ENCODE measurements around the gene IL5RA.

The IL5RA gene

GRCh38 chr3:3101660-3102458, 8.3 kb downstream of the IL5RA start:
- DNase-seq (ENCODE audit: low spot score), result no peak
- CTCF ChIA-PET, result no interaction called here
- no peak for TF ChIP-seq CTCF (conservative IDR thresholded peaks at IDR 0.05; ENCODE audit: low read depth)
- H3K27ac ChIP-seq, result no peak overlapping the region
- POLR2A ChIA-PET (ENCODE audit: low non-redundant PET), result no interaction called here

- H3K27ac ChIP-seq, result no peak overlapping the region
- no peak for TF ChIP-seq CTCF (conservative IDR thresholded peaks at IDR 0.05; ENCODE audit: low read depth)
- DNase-seq (ENCODE audit: low spot score), result no peak
- POLR2A ChIA-PET (ENCODE audit: low non-redundant PET), result no interaction called here
- CTCF ChIA-PET, result no interaction called here
Measured at GRCh38 chr3:3097958-3098357, 12.2 kb downstream of the IL5RA start.

- no peak for TF ChIP-seq CTCF (conservative IDR thresholded peaks at IDR 0.05; ENCODE audit: low read depth)
- ChIA-PET CTCF (no interaction called here), POLR2A (ENCODE audit: low non-redundant PET) (no interaction called here)
- no peak for DNase-seq (ENCODE audit: low spot score)
- H3K27ac ChIP-seq, result no peak overlapping the region
Measured at GRCh38 chr3:3089017-3089416, 21.2 kb downstream of the IL5RA start.

GRCh38 chr3:3087716-3088465, 22.3 kb downstream of the IL5RA start:
- no peak overlapping the region for H3K27ac ChIP-seq
- TF ChIP-seq CTCF (conservative IDR thresholded peaks at IDR 0.05; ENCODE audit: low read depth), result no peak
- DNase-seq (ENCODE audit: low spot score), result no peak
- ChIA-PET POLR2A (ENCODE audit: low non-redundant PET) (no interaction called here), CTCF (no interaction called here)

GRCh38 chr3:3087279-3087678, 22.9 kb downstream of the IL5RA start:
- TF ChIP-seq CTCF (conservative IDR thresholded peaks at IDR 0.05; ENCODE audit: low read depth), result no peak
- no peak for DNase-seq (ENCODE audit: low spot score)
- no peak overlapping the region for H3K27ac ChIP-seq
- ChIA-PET CTCF (no interaction called here), POLR2A (ENCODE audit: low non-redundant PET) (no interaction called here)

GRCh38 chr3:3086239-3086638, 23.9 kb downstream of the IL5RA start:
- ChIA-PET POLR2A (ENCODE audit: low non-redundant PET) (no interaction called here), CTCF (no interaction called here)
- no peak overlapping the region for H3K27ac ChIP-seq
- no peak for DNase-seq (ENCODE audit: low spot score)
- no peak for TF ChIP-seq CTCF (conservative IDR thresholded peaks at IDR 0.05; ENCODE audit: low read depth)
